AG10803 (cell line): Measurements from ENCODE around the gene CEP55.

Experiments
- DNase-seq: peaks from one replicate; pipeline ENCODE4 v3.0.0; 2010; ENCODE audit warnings: low read depth
- H3K4me3 ChIP-seq: 2 replicates; pipeline ENCODE4 v1.5.1; 2011; ENCODE audit warnings: mild to moderate bottlenecking, low read length, control low read depth
- CTCF ChIP-seq: conservative IDR thresholded peaks from 2 replicates; pipeline ENCODE4 v1.5.1; 2011; ENCODE audit warnings: mild to moderate bottlenecking, low read length, control low read depth, inconsistent platforms

The CEP55 gene

GRCh38 chr10:93494494-93494893 is 1.9 kb upstream of the CEP55 start:
- no peak overlapping the region for H3K4me3 ChIP-seq
- no peak for TF ChIP-seq CTCF
- DNase-seq, result no peak

- peak; percentile 41 for DNase-seq
Measured at GRCh38 chr10:93495654-93496321, 624 bp upstream of the CEP55 start.

GRCh38 chr10:93498166-93498565 is 1.8 kb downstream of the CEP55 start:
- no peak overlapping the region for H3K4me3 ChIP-seq
- no peak for DNase-seq
- no peak for TF ChIP-seq CTCF

More at GRCh38 chr10:93495654-93496321, 624 bp upstream of the CEP55 start:
- H3K4me3 ChIP-seq, result peak overlapping the region; percentile 81
- no peak for TF ChIP-seq CTCF

- TF ChIP-seq CTCF, result no peak
- no peak overlapping the region for H3K4me3 ChIP-seq
- no peak for DNase-seq
Measured at GRCh38 chr10:93501650-93502049, 5.2 kb downstream of the CEP55 start.

GRCh38 chr10:93503075-93503474 is 6.7 kb downstream of the CEP55 start:
- no peak for DNase-seq
- H3K4me3 ChIP-seq, result no peak overlapping the region
- TF ChIP-seq CTCF, result no peak

- DNase-seq, result no peak
- H3K4me3 ChIP-seq, result no peak overlapping the region
- no peak for TF ChIP-seq CTCF
Measured at GRCh38 chr10:93505075-93505474, 8.7 kb downstream of the CEP55 start.

- DNase-seq, result no peak
- TF ChIP-seq CTCF, result no peak
- H3K4me3 ChIP-seq, result no peak overlapping the region
Measured at GRCh38 chr10:93509816-93510215, 13.4 kb downstream of the CEP55 start.
